Smooth muscle cell (in vitro differentiated cells): ENCODE results near the gene ST6GALNAC6. TPM values are rescaled to one million over a fixed set of nuclear protein-coding genes. Genes with fewer than 3 reads are reported as not detected.

ENCODE experiments used
- DNase-seq: peaks from one replicate; lab custom pipeline; 2025; ENCODE audit not compliant: unreplicated experiment; lab: John Stamatoyannopoulos, UW
- H2AFZ ChIP-seq: fragments of 200-600 bp; sonication (generic); 2 replicates; pipeline ENCODE4 v1.6.0; 2016; ENCODE audit warnings: antibody characterized with exemption, low read depth, mild to moderate bottlenecking
- H3F3A ChIP-seq: fragments of 200-600 bp; sonication (generic); 2 replicates; pipeline ENCODE4 v1.6.0; 2017; ENCODE audit warnings: antibody characterized with exemption, low read depth
- H3K27ac ChIP-seq: fragments of 200-600 bp; sonication (generic); 2 replicates; pipeline ENCODE4 v1.5.1; 2016; ENCODE audit warnings: low read depth, mild to moderate bottlenecking
- H3K27me3 ChIP-seq: fragments of 200-600 bp; sonication (generic); 2 replicates; pipeline ENCODE4 v1.6.1; 2016; ENCODE audit warnings: low read depth, mild to moderate bottlenecking
- H3K36me3 ChIP-seq: fragments of 200-600 bp; sonication (generic); 2 replicates; pipeline ENCODE4 v1.5.1; 2016; ENCODE audit warnings: low read depth
- H3K4me1 ChIP-seq: fragments of 200-600 bp; sonication (generic); 2 replicates; pipeline ENCODE4 v1.5.1; 2016; ENCODE audit warnings: low read depth
- H3K4me2 ChIP-seq: fragments of 200-600 bp; sonication (generic); 2 replicates; pipeline ENCODE4 v1.6.0; 2016; ENCODE audit warnings: mild to moderate bottlenecking
- H3K4me3 ChIP-seq: fragments of 200-600 bp; sonication (generic); 2 replicates; pipeline ENCODE4 v1.5.1; 2016; ENCODE audit warnings: mild to moderate bottlenecking
- H3K79me2 ChIP-seq: fragments of 200-600 bp; sonication (generic); 2 replicates; pipeline ENCODE4 v1.6.0; 2016; ENCODE audit warnings: low read depth, mild to moderate bottlenecking
- H3K9ac ChIP-seq: fragments of 200-600 bp; sonication (generic); 2 replicates; pipeline ENCODE4 v1.6.0; 2016; ENCODE audit warnings: low read depth
- H3K9me3 ChIP-seq: fragments of 200-600 bp; sonication (generic); replicated peaks from 2 replicates; pipeline ENCODE4 v1.5.1; 2016; ENCODE audit warnings: low read depth
- H4K20me1 ChIP-seq: fragments of 200-600 bp; sonication (generic); 2 replicates; pipeline ENCODE4 v1.6.0; 2016; ENCODE audit warnings: low read depth
- WGBS: methylation state at CpG from one replicate; pipeline ENCODE4 v1.1.7; 2016; ENCODE audit warnings: low lambda C conversion rate; 5-methylcytosine and 5-hydroxymethylcytosine counted together
- polyA plus RNA-seq: library from polyadenylated mRNA; unstranded; fragments of >200 nt; fragmentation: Nextera tagmentation; extraction: Ambion mirVana; gene quantifications from 2 replicates; pipeline ENCODE4 v1.2.1, GENCODE V29; 2016
- total RNA-seq: library from RNA; depleted of rRNA; stranded (reverse); fragments of >200 nt; gene quantifications from 2 replicates; pipeline ENCODE4 v1.2.3, GENCODE V29; 2014
- TF ChIP-seq, protein P1 (sequence below): fragments of 200-600 bp; sonication (generic); IDR thresholded peaks from 2 replicates; pipeline ENCODE4 v1.5.1; 2017; ENCODE audit warnings: borderline replicate concordance, mild to moderate bottlenecking, antibody characterized with exemption; ENCODE audit not compliant: insufficient read depth, poor library complexity, severe bottlenecking

The ST6GALNAC6 gene
- total and polyA plus RNA-seq, 2 experiments from 2014 or later, result 36.4 to 65.8 TPM

DNA sequence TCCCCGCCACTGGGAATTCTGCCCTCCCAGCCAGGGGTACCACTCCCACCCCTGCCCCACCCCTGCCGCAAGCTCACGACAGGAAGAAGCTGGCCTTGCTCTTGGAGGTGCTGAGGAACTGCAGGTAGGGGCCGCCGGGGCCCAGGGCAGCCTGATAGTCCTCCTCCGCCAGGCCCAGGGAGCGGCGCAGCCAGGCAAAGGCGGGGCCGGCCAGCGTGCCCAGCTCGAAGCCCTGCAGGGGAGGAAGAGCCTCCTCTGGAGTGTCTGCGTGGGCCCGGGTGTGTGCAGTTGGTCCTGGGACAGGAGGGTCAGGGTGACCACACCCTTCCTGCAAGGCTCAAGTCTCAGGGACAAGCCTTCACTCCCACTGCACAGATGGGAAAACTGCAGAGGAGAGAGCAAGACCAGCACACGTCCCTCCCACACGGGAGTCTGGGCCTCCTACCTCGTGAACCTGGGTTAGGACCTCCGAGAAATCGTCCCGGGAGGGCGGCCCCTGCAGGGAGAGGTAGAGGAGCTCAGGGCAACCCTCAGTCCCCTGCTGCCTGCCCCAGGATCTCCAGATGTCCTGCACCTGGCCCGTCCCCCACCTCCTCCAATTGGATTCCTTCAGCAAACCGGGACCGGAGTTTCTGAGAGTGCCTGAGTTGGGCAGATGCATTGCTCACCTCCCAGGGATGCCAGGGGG lies 28.7 kb upstream of the ST6GALNAC6 start:
- Histone ChIP-seq H3K9me3 (no peaks in the 10 kb centered on the region), H3K9ac (no peak overlapping the region), H3K27ac (no peak overlapping the region), H3K79me2 (no peaks in the 10 kb centered on the region), H3K27me3 (peaks cover 23% of the 10 kb centered on the region), H3K4me3 (peak overlapping the region; percentile 45), H3K4me2 (peak overlapping the region; percentile 91), H3K36me3 (no peaks in the 10 kb centered on the region), H4K20me1 (no peaks in the 10 kb centered on the region), H2AFZ (no peak overlapping the region), H3F3A (peaks cover 5% of the 10 kb centered on the region), H3K4me1 (peaks cover 18% of the 10 kb centered on the region)
- WGBS, result 24% methylated on average over 24 of the region's 24 CpGs
- DNase-seq, result no peak
- TF ChIP-seq, protein P1, sequence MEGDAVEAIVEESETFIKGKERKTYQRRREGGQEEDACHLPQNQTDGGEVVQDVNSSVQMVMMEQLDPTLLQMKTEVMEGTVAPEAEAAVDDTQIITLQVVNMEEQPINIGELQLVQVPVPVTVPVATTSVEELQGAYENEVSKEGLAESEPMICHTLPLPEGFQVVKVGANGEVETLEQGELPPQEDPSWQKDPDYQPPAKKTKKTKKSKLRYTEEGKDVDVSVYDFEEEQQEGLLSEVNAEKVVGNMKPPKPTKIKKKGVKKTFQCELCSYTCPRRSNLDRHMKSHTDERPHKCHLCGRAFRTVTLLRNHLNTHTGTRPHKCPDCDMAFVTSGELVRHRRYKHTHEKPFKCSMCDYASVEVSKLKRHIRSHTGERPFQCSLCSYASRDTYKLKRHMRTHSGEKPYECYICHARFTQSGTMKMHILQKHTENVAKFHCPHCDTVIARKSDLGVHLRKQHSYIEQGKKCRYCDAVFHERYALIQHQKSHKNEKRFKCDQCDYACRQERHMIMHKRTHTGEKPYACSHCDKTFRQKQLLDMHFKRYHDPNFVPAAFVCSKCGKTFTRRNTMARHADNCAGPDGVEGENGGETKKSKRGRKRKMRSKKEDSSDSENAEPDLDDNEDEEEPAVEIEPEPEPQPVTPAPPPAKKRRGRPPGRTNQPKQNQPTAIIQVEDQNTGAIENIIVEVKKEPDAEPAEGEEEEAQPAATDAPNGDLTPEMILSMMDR, result no peak

- no peaks in the 10 kb centered on the region for H3K36me3 ChIP-seq
- no peaks in the 10 kb centered on the region for H4K20me1 ChIP-seq
- H3K27ac ChIP-seq, result no peak overlapping the region
- peaks cover 18% of the 10 kb centered on the region for H3K4me1 ChIP-seq
- no peak overlapping the region for H3K9ac ChIP-seq
- H3K9me3 ChIP-seq, result no peaks in the 10 kb centered on the region
- TF ChIP-seq, protein P1, result no peak
- WGBS, result 1% methylated on average over 21 of the region's 56 CpGs
- no peak overlapping the region for H2AFZ ChIP-seq
- H3K4me2 ChIP-seq, result peak overlapping the region; percentile 91
- H3K4me3 ChIP-seq, result peak overlapping the region; percentile 45
- H3F3A ChIP-seq, result peaks cover 5% of the 10 kb centered on the region
- peaks cover 23% of the 10 kb centered on the region for H3K27me3 ChIP-seq
- no peak for DNase-seq
- no peaks in the 10 kb centered on the region for H3K79me2 ChIP-seq
These were observed 28.0 kb upstream of the ST6GALNAC6 start for GRCh38 chr9:127927201-127927987.

DNA sequence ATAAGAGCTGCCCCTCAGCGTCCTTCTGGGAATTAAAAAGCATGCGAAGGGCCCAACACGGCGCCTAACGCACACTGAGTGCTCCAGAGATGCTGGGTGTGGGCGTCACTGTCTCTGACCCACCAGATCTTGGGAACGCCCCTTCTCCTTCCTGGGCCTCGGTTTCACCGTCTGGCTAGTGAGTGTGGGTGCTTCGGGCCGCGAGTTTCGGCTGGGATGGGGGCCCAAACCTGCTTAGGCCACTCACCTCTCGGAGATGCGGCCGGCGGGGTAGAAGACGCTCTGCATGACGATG lies 27.4 kb upstream of the ST6GALNAC6 start:
- Histone ChIP-seq H3K4me3 (peak overlapping the region; percentile 45), H3K27me3 (peaks cover 23% of the 10 kb centered on the region), H3K36me3 (no peaks in the 10 kb centered on the region), H4K20me1 (no peaks in the 10 kb centered on the region), H3K27ac (no peak overlapping the region), H3K9me3 (no peaks in the 10 kb centered on the region), H3K4me1 (peaks cover 18% of the 10 kb centered on the region), H3K9ac (no peak overlapping the region), H3K79me2 (no peaks in the 10 kb centered on the region), H3F3A (peaks cover 5% of the 10 kb centered on the region), H2AFZ (no peak overlapping the region), H3K4me2 (peak overlapping the region; percentile 91)
- TF ChIP-seq, protein P1, result no peak
- no peak for DNase-seq
- WGBS, result 4% methylated on average over 19 of the region's 19 CpGs
